Measurements from ENCODE around the gene PYCARD.

DNA sequence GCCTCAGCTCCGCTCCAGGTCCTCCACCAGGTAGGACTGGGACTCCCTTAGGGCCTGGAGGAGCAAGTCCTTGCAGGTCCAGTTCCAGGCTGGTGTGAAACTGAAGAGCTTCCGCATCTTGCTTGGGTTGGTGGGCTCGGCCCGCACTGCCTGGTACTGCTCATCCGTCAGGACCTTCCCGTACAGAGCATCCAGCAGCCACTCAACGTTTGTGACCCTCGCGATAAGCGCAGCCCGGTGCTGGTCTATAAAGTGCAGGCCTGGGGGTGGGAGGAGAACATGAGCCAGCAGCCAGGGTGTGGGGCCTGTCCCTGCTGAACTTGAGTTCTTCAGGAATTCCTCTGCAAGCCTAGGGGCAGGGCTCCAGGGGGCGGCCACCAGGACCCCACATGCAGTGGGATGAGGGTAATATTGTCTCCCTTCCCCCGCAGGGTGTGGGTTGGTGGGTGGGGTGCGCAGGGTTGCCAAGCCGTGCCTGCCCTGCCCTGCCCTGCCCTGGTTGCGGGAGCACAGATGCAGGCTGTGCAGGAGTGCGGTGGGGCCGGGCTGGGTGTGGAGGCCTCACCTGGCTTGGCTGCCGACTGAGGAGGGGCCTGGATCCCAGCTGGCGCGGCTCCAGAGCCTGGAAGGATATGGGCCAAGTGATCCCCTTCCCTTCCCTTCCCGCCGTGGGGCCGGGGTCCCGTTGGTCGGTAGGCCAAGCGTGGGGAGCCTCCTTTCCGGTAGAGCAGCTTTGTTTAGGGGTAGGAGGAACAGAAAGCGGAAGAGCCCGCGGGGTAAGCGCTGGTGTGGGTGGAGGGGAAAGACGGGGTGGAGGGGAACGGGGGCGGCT is 762 bp downstream of the PYCARD start:
- TF ChIP-seq CTCF (optimal IDR thresholded peaks at IDR 0.05 in 1 of 3, IDR thresholded peaks at IDR 0.05 in 1 of 3, conservative IDR thresholded peaks at IDR 0.05 in 1 of 3; ENCODE audit: extremely low read depth in 1 of 3, insufficient read depth in 2 of 3, low read length in 3 of 3) (no peak), EZH2 (IDR thresholded peaks at IDR 0.05; ENCODE audit: low read length) (no peak)

All from keratinocyte (primary cell).